HG03342 (cell line): Measurements from ENCODE around the gene RPS6KA3.
"Not testable (repeated sequence)": the region's sequence is repeated elsewhere in the genome, so short reads cannot be mapped to it uniquely, and the experiment has no call there.

Experiments
- ATAC-seq: cut with Tn5 transposase; IDR thresholded peaks from one replicate; pipeline ENCODE4 v1.9.1; 2021; ENCODE audit warnings: mild to moderate bottlenecking, moderate library complexity; ENCODE audit not compliant: unreplicated experiment

RPS6KA3 gene

GRCh38 chrX:20224814-20225487 lies 41.8 kb downstream of the RPS6KA3 start:
- peak; percentile 83 for ATAC-seq

GRCh38 chrX:20221902-20222301 lies 44.8 kb downstream of the RPS6KA3 start:
- ATAC-seq = no peak

DNA sequence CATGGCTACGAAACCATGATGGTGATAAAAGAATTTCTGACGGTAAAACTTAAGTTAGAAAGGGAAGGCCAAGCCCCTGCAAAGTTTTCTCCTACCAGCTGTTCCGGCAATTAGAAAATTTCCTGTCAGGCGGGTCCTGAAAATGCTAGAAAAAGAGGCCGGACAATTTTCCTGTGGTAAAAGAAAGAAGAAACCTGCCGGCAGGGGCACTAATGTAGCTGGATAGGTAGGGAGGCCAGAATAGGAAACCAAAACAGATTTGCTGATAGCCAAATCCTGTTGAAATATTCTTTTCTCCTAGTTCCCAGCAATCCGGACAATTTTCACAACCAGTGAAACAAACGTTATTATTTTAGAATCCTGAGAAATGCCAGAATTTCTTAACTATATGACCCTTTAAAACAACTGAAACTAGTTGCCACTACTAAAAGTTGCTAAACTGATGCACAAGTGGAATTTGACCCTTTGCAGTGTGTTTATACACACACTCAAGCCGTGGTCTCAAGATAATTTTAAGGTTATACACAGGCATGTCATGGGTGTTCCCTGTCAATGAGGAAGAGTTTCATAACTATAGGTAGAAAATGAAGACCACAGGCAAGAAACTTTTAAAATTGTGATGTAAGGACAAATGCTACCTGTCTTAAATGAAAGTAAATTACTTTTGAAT lies 47.7 kb downstream of the RPS6KA3 start:
- ATAC-seq = no peak

DNA sequence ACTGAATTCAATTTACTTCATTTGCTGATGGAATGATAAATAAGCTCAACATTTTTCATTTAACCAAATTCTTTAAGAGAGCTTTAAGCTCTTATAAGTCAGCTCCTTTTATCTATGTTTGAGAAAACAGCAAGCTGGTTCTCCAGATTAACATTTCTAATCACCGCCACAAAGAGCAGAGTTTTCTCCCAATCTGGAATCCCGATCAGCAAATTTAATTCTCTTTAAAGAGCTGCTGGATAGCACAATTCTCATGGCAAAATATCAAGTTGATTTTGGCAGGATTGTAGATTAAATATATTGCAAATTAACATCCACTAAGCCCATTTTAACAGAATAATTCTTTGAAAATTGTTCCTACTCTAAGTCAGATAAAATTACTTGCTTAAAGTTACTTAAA lies 48.8 kb downstream of the RPS6KA3 start:
- ATAC-seq = no peak

GRCh38 chrX:20217271-20217670 lies 49.4 kb downstream of the RPS6KA3 start:
- no peak for ATAC-seq

DNA sequence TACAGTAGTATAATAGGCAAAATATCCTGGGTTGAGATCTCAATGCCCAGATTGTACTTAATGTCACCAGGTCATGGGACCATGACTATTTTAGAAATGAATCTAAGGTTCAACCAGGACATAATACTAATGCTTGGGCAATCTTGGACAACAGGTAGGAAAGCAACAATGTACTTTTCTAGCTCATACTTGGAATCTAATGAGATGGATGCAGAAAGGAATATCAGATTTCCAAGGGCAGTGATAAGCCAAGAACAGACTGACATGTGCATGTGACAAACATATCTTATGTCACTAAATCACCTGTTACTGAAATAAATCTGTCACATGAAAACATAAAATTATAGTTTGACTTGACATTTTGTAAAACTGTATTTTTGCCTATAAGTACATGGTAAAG lies 51.1 kb downstream of the RPS6KA3 start:
- ATAC-seq = no peak

DNA sequence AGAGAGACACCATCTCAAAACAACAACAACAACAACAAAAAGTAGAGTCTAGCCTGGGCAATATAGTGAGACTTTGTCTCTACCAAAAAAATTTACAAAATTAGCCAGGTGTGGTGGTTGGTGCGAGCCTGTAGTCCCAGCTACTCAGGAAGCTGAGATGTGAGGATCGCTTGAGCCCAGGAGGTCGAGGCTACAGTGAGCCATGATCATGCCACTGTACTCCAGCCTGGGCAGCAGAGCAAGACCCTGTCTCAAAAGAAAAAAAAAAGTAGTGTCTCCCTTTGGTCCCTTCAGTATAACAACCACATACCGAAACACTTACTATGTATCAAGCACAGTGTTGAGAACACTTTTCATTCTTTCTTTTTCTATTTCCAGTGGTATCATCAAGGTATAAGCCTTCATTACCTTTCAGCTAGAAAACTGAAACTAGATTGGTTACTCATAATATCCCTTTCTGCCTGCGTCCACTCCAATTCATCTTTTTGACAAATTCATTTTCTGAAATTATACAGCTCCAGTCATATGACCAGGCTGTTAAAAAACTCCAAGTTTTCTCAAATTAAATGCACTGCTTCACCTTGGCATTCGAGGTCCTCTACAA lies 54.1 kb downstream of the RPS6KA3 start:
- ATAC-seq = peak; percentile 88

DNA sequence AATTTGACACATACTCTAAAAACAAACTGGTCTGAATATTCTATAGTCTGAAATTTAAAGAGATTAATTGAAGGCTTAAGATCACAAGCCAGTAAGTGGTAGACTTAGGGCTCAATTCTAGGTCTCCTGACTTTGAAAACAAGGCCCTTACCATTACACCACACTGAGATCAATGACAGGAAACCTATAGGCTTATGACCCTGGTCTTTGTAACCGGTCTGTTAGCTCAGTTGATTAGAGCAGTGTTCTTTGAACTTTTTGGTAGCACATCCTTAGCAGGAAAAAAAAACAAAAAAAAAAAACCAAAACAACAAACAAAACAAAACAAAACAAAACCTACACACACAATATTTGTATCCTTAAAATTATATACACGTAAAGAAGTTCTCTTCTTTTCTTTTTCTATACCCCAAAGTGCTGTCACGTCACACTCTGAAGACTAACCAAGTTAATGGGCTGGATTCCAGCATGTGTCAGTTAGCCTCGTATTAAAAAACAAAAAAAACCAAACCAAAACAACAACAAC lies 55.4 kb downstream of the RPS6KA3 start:
- ATAC-seq = no peak

GRCh38 chrX:20205927-20206708 lies 60.6 kb downstream of the RPS6KA3 start:
- ATAC-seq = peak; percentile 82

DNA sequence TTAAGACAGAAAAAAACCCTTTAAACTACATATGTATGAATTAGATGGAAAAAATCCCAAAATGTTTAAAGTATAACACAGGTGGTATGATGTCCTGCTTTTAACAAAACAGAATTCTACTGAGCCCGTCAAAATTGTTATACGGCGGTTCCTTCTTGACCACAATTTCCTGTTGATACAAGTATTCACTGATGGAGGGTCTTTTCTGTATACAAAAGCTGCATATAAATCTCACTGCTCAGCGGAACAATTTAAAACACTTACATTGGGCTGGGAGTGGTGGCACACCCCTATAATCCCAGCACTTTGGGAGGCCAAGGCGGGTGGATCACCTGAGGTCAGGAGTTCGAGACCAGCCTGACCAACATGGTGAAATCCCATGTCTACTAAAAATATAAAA lies 62.4 kb downstream of the RPS6KA3 start:
- no peak for ATAC-seq

GRCh38 chrX:20197641-20198210 lies 69.0 kb downstream of the RPS6KA3 start:
- ATAC-seq = no peak

DNA sequence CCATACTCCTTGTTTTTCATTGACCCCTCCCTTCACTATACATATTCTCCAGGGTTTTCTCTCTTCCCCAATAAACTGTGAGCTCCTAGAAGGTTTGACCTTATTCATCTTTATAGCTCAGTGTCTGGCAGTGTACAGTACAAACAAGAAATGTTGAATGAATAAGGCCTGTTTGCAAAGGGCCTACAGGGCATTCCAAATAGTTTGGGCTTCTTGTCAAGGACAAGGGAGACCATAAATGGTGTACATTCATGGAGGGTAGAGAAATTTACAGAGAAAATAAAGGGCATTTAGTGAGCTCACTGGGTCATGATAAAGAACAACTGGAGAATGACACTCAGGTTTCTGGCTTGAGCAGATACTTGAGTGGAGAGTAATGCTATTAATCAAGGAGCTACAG lies 77.5 kb downstream of the RPS6KA3 start:
- no peak for ATAC-seq

- ATAC-seq = peak; percentile 65
These were observed 84.9 kb downstream of the RPS6KA3 start for GRCh38 chrX:20181598-20182329.

GRCh38 chrX:20177093-20177492 lies 89.6 kb downstream of the RPS6KA3 start:
- ATAC-seq = no peak

GRCh38 chrX:20173856-20174255 lies 92.9 kb downstream of the RPS6KA3 start:
- no peak for ATAC-seq

GRCh38 chrX:20173313-20173712 lies 93.4 kb downstream of the RPS6KA3 start:
- ATAC-seq = no peak

DNA sequence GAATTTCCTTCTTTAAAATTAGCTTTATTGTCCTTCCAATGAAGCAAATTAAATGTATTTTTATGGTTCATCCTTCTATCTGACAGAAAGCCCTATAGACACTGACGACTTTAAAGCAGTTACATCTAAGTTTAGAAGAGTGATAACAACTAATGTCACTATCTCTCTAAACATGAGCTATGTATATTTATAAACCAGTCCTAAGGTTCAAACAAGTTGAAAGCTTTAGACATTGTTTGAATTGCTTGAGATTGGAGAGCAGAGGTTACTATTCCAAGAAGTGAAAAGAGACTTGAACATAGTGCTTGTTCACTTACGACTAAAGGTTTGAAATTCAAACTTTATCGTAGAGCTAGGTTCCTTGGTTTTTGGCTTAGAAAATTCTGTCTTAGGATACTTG lies 94.8 kb downstream of the RPS6KA3 start:
- ATAC-seq = no peak

GRCh38 chrX:20162516-20162915 lies 104.2 kb downstream of the RPS6KA3 start:
- not testable (repeated sequence) for ATAC-seq

GRCh38 chrX:20159797-20160385 lies 106.8 kb downstream of the RPS6KA3 start:
- no peak for ATAC-seq

DNA sequence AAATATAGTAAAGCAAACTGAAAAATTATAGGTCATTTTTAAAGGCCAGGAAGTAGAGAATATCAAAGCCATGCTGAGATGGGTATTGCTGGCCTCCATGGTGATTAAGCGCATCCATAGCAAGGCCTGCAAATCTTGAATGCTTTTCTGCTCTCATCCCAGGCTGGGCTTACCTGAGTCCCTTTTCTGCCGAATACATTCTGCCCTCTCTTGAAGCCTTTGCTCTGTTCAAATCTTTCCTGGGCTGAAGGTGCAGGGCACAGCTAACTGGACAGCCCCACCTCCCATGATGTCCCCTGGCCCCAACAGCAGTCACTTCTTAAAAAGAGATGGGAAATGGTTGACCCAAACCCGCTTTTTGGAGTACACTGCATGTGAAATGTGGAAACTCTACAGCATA lies 115.0 kb downstream of the RPS6KA3 start:
- no peak for ATAC-seq
